ENCODE measurements around the gene TIGD1.
"Not testable (repeated sequence)": the region's sequence is repeated elsewhere in the genome, so short reads cannot be mapped to it uniquely, and the experiment has no call there.

TIGD1 gene

GRCh38 chr2:232537499-232537898 is 12.9 kb downstream of the TIGD1 start:
- no peaks in the 10 kb centered on the region for H3K9me3 Mint-ChIP-seq
- peaks cover 5% of the 10 kb centered on the region for H3K4me1 Mint-ChIP-seq (ENCODE audit: low read depth)
- no peaks in the 10 kb centered on the region for H3K36me3 Mint-ChIP-seq (ENCODE audit: low read depth)
- H3K4me3 Mint-ChIP-seq = no peak overlapping the region
- H3K27me3 Mint-ChIP-seq = peaks cover 5% of the 10 kb centered on the region
- H3K27ac Mint-ChIP-seq = no peak overlapping the region

GRCh38 chr2:232537079-232537478 is 13.3 kb downstream of the TIGD1 start:
- Mint-ChIP-seq H3K27ac (no peak overlapping the region), H3K27me3 (peaks cover 5% of the 10 kb centered on the region), H3K4me1 (ENCODE audit: low read depth) (peaks cover 5% of the 10 kb centered on the region), H3K4me3 (no peak overlapping the region), H3K36me3 (ENCODE audit: low read depth) (no peaks in the 10 kb centered on the region), H3K9me3 (no peaks in the 10 kb centered on the region)

GRCh38 chr2:232535761-232536530 is 14.4 kb downstream of the TIGD1 start:
- no peak overlapping the region for H3K27ac Mint-ChIP-seq

GRCh38 chr2:232534940-232535651 is 15.3 kb downstream of the TIGD1 start:
- Mint-ChIP-seq H3K4me3 (no peak overlapping the region), H3K36me3 (ENCODE audit: low read depth) (no peaks in the 10 kb centered on the region), H3K27me3 (peaks cover 8% of the 10 kb centered on the region), H3K9me3 (no peaks in the 10 kb centered on the region), H3K4me1 (ENCODE audit: low read depth) (peaks cover 5% of the 10 kb centered on the region), H3K27ac (no peak overlapping the region)

More at GRCh38 chr2:232535761-232536530, 14.4 kb downstream of the TIGD1 start:
- Mint-ChIP-seq H3K4me3 (no peak overlapping the region), H3K27me3 (peaks cover 5% of the 10 kb centered on the region), H3K4me1 (ENCODE audit: low read depth) (peaks cover 5% of the 10 kb centered on the region), H3K36me3 (ENCODE audit: low read depth) (no peaks in the 10 kb centered on the region), H3K9me3 (no peaks in the 10 kb centered on the region)

- Mint-ChIP-seq H3K9me3 (no peaks in the 10 kb centered on the region), H3K4me3 (no peak overlapping the region), H3K27ac (no peak overlapping the region), H3K4me1 (ENCODE audit: low read depth) (peaks cover 7% of the 10 kb centered on the region), H3K36me3 (ENCODE audit: low read depth) (no peaks in the 10 kb centered on the region), H3K27me3 (peaks cover 8% of the 10 kb centered on the region)
Observed at GRCh38 chr2:232533944-232534710, 16.2 kb downstream of the TIGD1 start.

- H3K27me3 Mint-ChIP-seq = peaks cover 17% of the 10 kb centered on the region
- H3K4me1 Mint-ChIP-seq (ENCODE audit: low read depth) = peaks cover 13% of the 10 kb centered on the region
- H3K4me3 Mint-ChIP-seq; H3K27ac Mint-ChIP-seq; H3K36me3 Mint-ChIP-seq (ENCODE audit: low read depth); H3K9me3 Mint-ChIP-seq: not testable (repeated sequence)
Observed at GRCh38 chr2:232532821-232533220, 17.5 kb downstream of the TIGD1 start.

- H3K27ac Mint-ChIP-seq = no peak overlapping the region
- peaks cover 13% of the 10 kb centered on the region for H3K4me1 Mint-ChIP-seq (ENCODE audit: low read depth)
- H3K4me3 Mint-ChIP-seq = no peak overlapping the region
- H3K27me3 Mint-ChIP-seq = peaks cover 16% of the 10 kb centered on the region
- H3K36me3 Mint-ChIP-seq (ENCODE audit: low read depth) = no peaks in the 10 kb centered on the region
- no peaks in the 10 kb centered on the region for H3K9me3 Mint-ChIP-seq
Observed at GRCh38 chr2:232532419-232532818, 17.9 kb downstream of the TIGD1 start.

- Mint-ChIP-seq H3K4me3 (no peak overlapping the region), H3K36me3 (ENCODE audit: low read depth) (no peaks in the 10 kb centered on the region), H3K9me3 (no peaks in the 10 kb centered on the region), H3K27ac (no peak overlapping the region), H3K4me1 (ENCODE audit: low read depth) (peaks cover 13% of the 10 kb centered on the region), H3K27me3 (peaks cover 12% of the 10 kb centered on the region)
Observed at GRCh38 chr2:232530626-232531260, 19.6 kb downstream of the TIGD1 start.

GRCh38 chr2:232529806-232530547 is 20.4 kb downstream of the TIGD1 start:
- H3K27ac Mint-ChIP-seq = no peak overlapping the region
- H3K4me3 Mint-ChIP-seq = no peak overlapping the region
- no peaks in the 10 kb centered on the region for H3K9me3 Mint-ChIP-seq
- no peaks in the 10 kb centered on the region for H3K36me3 Mint-ChIP-seq (ENCODE audit: low read depth)
- H3K27me3 Mint-ChIP-seq = peaks cover 12% of the 10 kb centered on the region
- H3K4me1 Mint-ChIP-seq (ENCODE audit: low read depth) = peaks cover 13% of the 10 kb centered on the region

GRCh38 chr2:232528746-232529460 is 21.5 kb downstream of the TIGD1 start:
- Mint-ChIP-seq H3K27me3 (peaks cover 18% of the 10 kb centered on the region), H3K4me1 (ENCODE audit: low read depth) (peaks cover 13% of the 10 kb centered on the region), H3K4me3 (no peak overlapping the region), H3K27ac (no peak overlapping the region), H3K36me3 (ENCODE audit: low read depth) (no peaks in the 10 kb centered on the region), H3K9me3 (no peaks in the 10 kb centered on the region)

GRCh38 chr2:232527905-232528470 is 22.4 kb downstream of the TIGD1 start:
- Mint-ChIP-seq H3K27ac (no peak overlapping the region), H3K4me3 (no peak overlapping the region), H3K4me1 (ENCODE audit: low read depth) (peaks cover 16% of the 10 kb centered on the region), H3K27me3 (peaks cover 23% of the 10 kb centered on the region), H3K9me3 (no peaks in the 10 kb centered on the region), H3K36me3 (ENCODE audit: low read depth) (no peaks in the 10 kb centered on the region)

- Mint-ChIP-seq H3K9me3 (no peaks in the 10 kb centered on the region), H3K36me3 (ENCODE audit: low read depth) (no peaks in the 10 kb centered on the region), H3K27ac (no peak overlapping the region), H3K27me3 (peaks cover 27% of the 10 kb centered on the region), H3K4me3 (no peak overlapping the region), H3K4me1 (ENCODE audit: low read depth) (peaks cover 20% of the 10 kb centered on the region)
Observed at GRCh38 chr2:232526372-232526941, 23.9 kb downstream of the TIGD1 start.

- no peaks in the 10 kb centered on the region for H3K9me3 Mint-ChIP-seq
- no peak within 1 kb of the TSS for H3K4me3 Mint-ChIP-seq
- no peak within 1 kb of the TSS for H3K27ac Mint-ChIP-seq
- H3K4me1 Mint-ChIP-seq (ENCODE audit: low read depth) = peaks cover 22% of the 10 kb centered on the region
- H3K27me3 Mint-ChIP-seq = peaks cover 30% of the 10 kb centered on the region
- H3K36me3 Mint-ChIP-seq (ENCODE audit: low read depth) = no peaks in the 10 kb centered on the region
Observed at GRCh38 chr2:232525791-232526371, 24.5 kb downstream of the TIGD1 start, which contains the start of gene CHRND. Gene CHRND (plus strand): TSS chr2:232526160. CDS start chr2:232526216, 56 bp downstream.

All from stimulated activated naive CD8-positive, alpha-beta T cell treated with anti-CD3 and anti-CD28 coated beads, Interleukin-15, Interleukin-2, amounts not matched to agents 100 ng/mL and 50 ng/mL, for 24 hours (primary cell).